ENCODE data around the gene SIRT6.
A peak's percentile ranks its signal among the peaks of the same experiment; 100 is the strongest.
"Not testable (repeated sequence)": the region's sequence is repeated elsewhere in the genome, so short reads cannot be mapped to it uniquely, and the experiment has no call there.

The SIRT6 gene

GRCh38 chr19:4198467-4199126, 16.2 kb upstream of the SIRT6 start:
- DNase-seq: no peak

DNA sequence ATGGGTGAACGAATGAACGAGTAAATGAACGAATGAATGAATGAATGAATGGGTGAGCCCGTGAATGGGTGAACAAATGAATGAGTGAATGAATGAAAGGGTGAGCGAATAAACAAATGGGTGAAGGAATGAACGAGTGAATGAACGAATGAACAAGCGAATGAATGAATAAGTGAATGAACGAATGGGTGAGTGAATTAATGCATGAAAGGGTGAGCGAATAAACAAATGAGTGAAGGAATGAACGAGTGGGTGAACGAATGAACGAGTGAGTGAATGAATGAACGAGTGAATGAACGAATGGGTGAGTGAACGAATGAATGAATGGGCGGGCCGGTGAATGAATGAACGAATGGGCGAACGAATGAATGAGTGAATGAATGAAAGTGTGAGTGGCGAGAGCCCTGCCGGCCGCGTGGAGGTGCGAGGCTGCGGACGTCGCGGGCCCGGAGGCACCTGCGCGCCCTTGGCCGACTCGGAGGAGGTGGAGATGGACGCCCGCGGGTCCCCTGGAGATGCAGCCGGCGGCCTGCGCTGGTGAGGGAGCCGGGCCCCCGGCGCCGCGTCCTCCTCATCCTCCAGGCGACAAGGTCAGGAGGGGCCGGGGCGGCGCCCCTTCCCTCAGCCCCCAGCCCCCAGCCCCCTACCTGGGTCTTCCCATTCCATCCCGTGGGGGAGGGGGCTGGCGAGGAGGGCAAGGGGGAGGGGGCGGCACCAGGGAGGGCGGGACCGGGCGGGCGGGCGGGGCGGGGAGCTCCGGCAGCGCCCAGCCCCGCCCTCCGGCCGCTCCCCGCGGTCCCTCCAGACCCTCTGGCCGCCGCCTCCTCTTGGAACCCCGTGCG, 15.5 kb upstream of the SIRT6 start:
- DNase-seq: no peak

DNA sequence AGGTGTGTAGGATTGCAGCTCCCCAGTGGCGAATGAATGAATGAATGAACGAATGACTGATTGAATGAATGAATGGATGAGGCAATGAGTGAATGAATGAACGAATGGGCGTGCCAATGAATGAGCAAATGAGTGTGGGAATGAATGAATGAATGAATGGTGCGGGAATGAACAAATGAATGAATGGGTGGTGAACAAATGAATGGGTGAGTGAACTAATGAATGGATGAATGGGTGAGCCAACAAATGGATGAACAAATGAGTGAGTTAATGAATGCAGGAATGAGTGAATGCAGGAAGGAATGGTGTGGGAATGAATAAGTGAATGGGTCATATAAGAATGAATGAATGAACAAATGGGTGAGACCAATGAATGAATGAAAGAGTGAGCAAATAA, 14.9 kb upstream of the SIRT6 start:
- DNase-seq: no peak

DNA sequence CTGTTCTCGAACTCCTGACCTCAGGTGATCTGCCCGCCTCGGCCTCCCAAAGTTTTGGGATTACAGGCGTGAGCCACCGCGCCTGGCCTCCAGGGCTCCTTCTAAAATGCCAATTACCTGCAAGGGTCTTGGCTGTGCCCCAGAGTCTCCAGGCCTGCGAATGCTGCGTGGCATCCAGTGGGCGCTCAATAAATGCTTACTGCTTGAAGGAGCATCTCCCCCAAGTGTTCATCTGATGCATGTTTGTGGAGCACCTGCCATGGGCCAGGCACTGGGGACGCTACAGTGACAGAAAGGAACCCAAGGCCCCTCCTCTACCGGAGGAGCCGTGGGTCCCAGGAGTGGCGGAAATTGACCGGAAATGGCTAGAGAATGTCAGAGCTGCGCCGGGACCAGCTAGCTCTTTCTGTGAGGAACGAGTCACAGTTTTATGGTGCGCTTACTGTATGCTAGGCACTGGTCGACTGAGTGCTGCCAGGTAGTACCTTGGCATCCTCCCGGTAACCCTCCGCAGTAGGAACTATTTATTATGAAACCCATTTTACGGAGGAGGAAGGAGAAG, 14.3 kb upstream of the SIRT6 start:
- no peak for DNase-seq

DNA sequence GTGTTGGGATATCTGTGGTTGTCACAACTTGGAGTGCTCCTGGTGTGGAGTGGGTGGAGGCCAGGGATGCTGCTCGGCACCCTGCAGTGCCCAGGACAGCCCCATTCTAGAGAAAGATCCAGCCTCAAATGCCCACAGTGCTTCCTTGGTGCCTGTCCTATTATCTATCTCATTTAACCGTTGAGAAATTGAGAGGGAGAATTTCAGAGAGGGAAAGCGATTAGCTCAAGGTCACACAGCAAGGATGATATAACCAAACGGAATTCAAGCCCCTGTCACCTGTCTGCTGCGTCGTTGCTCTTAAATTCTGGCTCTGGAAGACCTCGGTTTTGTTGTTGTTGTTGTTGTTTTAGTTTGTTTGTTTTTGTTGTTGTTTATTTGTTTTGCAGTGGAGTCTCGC, 13.6 kb upstream of the SIRT6 start:
- DNase-seq: no peak

GRCh38 chr19:4194353-4194752, 12.0 kb upstream of the SIRT6 start:
- DNase-seq: no peak

DNA sequence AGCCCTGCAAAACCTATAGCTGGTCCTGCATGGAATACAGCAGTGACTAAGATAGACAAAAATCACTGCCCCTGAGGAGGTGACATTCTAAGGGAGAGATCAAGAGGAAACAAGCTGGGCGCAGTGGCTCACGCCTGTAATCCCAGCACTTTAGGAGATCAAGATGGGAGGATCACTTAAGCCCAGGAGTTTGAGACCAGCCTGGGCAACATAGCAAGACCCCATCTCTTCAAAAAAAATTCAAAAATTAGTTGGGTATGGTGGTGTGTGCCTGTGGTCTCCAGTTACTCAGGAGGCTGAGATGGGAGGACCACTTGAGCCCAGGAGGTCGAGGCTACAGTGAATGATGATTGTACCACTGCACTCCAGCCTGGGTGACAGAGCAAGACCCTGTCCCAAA, 10.2 kb upstream of the SIRT6 start:
- DNase-seq: not testable (repeated sequence)

- no peak for DNase-seq
These were observed 7.3 kb upstream of the SIRT6 start for GRCh38 chr19:4189641-4190040.

DNA sequence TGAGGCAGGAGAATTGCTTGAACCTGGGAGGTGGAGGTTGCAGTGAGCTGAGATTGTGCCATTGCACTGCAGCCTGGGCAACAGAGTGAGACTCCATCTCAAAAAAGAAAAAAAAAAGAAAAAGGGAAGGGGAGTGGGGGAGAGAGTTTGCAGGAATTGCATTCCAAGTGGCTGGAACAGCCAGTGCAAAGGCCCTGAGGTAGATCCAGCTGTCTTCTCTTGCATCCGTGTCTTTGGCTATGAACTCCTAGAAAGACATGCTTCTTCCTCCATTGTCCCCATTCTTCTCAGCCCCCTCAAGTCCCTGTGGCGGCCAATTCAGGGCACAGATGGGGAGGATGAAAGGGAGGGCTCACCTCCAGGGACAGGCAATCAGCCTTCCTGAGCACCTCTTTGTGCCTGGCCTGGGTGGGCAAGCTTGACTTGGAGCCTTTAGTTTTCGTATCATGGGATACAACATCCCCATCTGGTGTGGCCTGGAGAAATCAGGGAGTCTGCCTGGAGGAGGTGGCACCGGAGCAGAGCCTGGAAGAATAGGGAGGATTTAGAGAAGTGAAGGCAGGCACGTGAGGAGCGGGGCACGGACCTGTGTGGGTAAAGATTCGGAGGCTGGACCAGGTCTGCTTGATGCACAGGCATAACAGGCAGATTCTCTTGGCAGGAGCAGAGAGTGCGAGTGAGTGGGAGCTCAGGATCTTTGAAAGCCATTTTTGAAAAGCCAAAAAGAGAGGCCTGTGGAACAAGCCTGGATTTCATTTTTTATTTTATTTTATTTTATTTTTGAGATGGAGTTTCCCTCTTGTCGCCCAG, 5.2 kb upstream of the SIRT6 start:
- DNase-seq: no peak

DNA sequence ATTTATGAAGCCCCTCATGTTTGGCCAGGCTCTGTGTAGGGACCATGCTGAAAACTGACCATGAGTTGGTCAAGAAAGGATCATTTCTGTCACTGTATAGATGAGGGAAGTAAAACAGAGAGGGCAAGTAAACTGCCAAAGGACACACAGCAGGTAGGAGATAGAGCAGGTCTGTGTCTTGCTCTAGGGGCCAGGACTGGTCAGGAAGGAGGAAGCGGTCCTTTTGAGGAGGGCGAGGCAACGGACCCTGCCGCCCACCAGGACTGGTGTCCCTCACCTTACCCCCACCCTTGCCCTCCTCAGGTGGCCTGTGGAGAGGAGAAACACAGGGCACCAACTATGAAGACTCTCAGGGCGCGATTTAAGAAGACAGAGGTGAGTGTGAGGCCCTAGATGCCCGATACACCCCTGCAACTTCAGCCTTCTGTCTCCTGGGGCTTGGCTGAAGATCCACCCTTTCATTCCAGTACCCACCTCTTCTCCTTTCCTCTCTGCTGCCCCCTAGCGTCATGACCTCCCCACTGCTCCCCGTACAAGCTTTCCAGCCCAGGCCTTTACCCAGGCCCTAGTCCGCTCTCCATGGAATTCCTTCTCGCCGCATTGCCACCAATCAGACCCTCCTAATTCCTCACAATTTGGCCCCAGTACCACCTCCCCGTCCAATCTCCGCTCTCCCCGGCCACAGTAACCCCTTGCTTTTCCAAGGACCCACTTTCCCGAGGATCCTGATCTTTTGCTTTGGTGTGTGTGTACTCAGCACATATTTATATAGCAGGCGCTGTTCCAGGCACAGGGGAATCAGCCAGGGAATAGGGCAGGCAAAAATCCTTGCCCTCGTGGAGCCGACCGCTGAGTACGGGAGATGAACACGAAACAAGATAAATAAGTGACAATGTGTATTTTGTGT, 4.0 kb upstream of the SIRT6 start:
- peak; percentile 78 for DNase-seq

- DNase-seq: no peak
These were observed 3.2 kb upstream of the SIRT6 start for GRCh38 chr19:4185413-4186086.

- DNase-seq: no peak
These were observed 2.5 kb upstream of the SIRT6 start for GRCh38 chr19:4184718-4185352.

GRCh38 chr19:4183967-4184717, 1.8 kb upstream of the SIRT6 start:
- DNase-seq: peak; percentile 20

DNA sequence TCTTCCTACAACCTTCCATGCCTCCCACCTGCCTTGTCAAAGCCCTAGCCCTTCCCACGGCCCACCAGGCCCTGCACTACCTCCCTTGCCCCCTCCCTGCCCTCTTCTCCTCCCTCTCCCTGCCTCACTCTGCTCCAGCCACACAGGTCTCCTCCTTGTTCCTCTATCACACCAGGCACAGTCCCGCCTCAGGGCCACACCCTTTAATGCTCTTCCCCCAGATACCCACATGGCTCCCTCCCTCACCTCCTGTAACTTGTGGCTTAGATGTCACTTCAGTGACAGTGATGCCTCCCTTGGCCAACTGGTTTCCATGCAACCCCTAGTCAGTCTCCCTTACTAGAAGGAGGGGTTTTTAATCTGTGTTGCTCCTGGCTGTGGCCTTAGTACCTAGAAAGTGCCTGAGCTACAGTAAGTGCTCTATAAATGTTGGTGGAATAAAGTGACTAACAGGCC, 1.3 kb downstream of the SIRT6 start:
- no peak for DNase-seq

- no peak for DNase-seq
These were observed 3.4 kb downstream of the SIRT6 start for GRCh38 chr19:4178990-4179389.

- no peak for DNase-seq
These were observed 5.2 kb downstream of the SIRT6 start for GRCh38 chr19:4177146-4177545.

- no peak for DNase-seq
These were observed 6.8 kb downstream of the SIRT6 start for GRCh38 chr19:4175669-4175931.

- DNase-seq: no peak
These were observed 7.3 kb downstream of the SIRT6 start for GRCh38 chr19:4174895-4175668.

DNA sequence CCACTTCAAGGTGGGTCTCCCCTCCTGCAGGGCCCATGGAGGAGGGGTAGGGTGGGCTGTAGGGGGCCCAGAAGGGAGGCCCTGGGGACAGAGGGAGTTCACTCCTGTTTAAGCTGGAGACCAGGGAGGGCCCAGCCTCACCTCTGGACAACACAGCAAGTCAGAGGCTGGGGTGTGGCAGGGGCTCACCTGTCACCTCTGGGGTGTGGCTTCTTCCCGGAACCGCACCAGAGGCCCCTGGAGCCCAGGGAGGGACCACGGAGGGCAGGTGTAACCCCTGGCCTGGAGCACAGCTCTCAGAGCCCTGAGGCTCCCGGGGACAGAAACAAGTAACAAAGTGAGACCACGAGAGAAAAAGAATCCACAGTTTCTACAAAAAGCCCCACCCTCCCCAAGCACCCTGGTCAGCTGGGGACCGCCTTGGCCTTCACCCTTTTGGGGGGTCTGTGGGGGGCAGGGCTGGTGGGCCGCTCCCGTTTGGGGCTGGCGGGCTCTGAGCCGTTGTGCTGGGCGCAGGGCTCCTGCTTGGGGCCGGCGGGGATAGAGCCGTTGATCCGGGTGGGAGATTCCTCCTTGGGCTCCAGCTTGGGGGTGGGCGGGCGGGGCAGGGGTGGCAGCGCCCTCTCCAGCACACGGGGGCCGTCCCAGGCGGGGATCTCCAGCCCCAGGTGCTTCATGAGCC, 8.0 kb downstream of the SIRT6 start:
- DNase-seq: no peak

Data from NCI-H2029 treated with DMSO at 0.1 percent for 48 hours (cell line).